ENCODE data around the gene HPS3.

HPS3 gene

DNA sequence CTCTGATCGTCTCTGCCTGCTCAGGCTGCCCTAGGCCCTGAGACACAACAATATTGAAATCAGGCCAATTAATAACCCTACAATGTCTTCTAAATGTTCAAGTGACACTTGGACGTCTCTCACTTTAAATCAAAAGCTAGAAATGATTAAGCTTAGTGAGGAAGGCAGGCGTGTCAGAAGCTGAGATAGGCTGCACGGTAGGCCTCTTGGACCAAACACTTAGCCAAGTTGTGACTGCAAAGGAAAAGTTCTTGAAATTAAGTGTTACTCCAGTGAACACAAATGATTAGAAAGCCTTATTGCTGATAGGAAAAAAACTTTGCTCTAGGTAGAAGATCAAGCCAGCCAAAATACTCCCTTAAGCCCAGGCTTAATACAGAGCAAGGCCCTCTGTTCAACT, 2.2 kb downstream of the HPS3 start:
- DNase-seq (ENCODE audit: low read depth, low spot score), result no peak
- CTCF ChIA-PET, result interaction anchor here (1.3 to 1.8 kb wide), 2 partner anchors 9 to 11 kb away, joined by 4 to 8 read pairs; no protein-coding TSS in a partner anchor
- POLR2A ChIA-PET, result interaction anchor here (0.6 kb wide), 1 partner anchor 348 kb away, joined by 3 read pairs; no protein-coding TSS in a partner anchor
- TF ChIP-seq, protein P1, sequence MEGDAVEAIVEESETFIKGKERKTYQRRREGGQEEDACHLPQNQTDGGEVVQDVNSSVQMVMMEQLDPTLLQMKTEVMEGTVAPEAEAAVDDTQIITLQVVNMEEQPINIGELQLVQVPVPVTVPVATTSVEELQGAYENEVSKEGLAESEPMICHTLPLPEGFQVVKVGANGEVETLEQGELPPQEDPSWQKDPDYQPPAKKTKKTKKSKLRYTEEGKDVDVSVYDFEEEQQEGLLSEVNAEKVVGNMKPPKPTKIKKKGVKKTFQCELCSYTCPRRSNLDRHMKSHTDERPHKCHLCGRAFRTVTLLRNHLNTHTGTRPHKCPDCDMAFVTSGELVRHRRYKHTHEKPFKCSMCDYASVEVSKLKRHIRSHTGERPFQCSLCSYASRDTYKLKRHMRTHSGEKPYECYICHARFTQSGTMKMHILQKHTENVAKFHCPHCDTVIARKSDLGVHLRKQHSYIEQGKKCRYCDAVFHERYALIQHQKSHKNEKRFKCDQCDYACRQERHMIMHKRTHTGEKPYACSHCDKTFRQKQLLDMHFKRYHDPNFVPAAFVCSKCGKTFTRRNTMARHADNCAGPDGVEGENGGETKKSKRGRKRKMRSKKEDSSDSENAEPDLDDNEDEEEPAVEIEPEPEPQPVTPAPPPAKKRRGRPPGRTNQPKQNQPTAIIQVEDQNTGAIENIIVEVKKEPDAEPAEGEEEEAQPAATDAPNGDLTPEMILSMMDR (IDR thresholded peaks at IDR 0.05; ENCODE audit: insufficient read depth, low read length, missing control alignments), result no peak
- H3K4me3 ChIP-seq (ENCODE audit: low read depth, low read length), result no peak overlapping the region

DNA sequence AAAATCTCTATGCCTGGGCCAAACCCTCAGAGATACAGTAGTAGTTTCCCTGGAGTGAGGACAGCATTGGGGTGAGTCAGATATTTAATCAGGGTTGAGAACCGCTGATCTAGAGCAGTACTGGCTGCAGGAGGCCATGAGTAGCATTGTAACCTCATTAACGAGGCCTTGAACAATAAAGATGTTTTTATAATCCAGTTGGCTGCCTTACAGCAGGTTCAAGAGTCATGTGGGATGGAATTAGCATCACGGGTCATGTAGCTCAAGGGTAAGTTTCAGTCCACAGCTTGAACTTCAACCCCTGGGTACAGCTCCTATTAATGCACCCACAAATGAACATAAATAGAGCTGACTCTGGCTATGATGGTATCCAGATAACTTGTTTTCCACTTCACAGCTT, 5.1 kb downstream of the HPS3 start:
- H3K4me3 ChIP-seq (ENCODE audit: low read depth, low read length), result no peak overlapping the region
- TF ChIP-seq, protein P1 (IDR thresholded peaks at IDR 0.05; ENCODE audit: insufficient read depth, low read length, missing control alignments), result no peak
- CTCF ChIA-PET, result interaction anchor here (1.3 to 2.0 kb wide), 2 partner anchors 14 to 179 kb away, joined by 4 to 10 read pairs; no protein-coding TSS in a partner anchor
- no peak for DNase-seq (ENCODE audit: low read depth, low spot score)
- POLR2A ChIA-PET, result no interaction called here

DNA sequence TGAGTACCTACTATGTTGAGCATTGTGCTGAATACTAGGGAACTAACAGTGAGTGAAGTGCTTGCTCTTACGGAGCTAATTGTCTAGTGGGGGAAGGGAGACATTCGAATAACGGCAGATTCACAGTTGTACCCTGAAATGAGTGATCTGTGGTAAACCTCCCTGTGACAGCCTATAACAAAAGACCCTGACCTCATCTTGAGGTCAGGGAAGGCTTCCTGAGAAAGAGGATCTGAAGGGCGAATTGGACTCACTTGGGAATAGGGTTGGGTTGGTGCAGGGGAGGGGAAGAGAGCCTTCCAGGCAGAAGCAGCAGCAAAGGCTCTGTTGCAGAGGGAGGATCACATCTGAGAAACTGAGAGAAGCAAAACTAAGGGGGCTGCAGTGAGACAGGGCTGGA, 13.2 kb downstream of the HPS3 start:
- no peak overlapping the region for H3K4me3 ChIP-seq (ENCODE audit: low read depth, low read length)
- no peak for DNase-seq (ENCODE audit: low read depth, low spot score)
- POLR2A ChIA-PET, result no interaction called here
- CTCF ChIA-PET, result interaction anchor here (0.6 kb wide), 1 partner anchor 22 kb away, joined by 3 read pairs; no protein-coding TSS in a partner anchor
- TF ChIP-seq, protein P1 (IDR thresholded peaks at IDR 0.05; ENCODE audit: insufficient read depth, low read length, missing control alignments), result no peak

DNA sequence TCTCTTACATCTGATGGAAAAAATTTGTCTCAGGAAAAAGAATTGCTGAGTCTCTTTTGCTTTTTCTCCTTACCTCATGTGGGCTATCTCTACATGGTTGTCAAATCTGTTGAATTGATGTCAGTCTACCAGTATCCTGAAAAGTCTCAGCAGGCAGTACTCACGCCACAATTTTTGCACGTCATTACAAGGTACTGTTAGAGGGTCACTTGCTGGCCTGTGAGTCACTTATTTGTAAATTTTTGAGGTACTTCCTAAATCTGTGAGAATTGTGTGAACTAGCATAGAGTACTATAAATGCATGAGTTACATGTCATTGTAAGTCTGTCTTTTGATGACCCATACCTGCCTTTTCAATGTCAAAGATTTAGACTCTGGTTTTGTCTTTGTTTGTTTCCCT, 15.9 kb downstream of the HPS3 start:
- H3K4me3 ChIP-seq (ENCODE audit: low read depth, low read length), result no peak overlapping the region
- no peak for DNase-seq (ENCODE audit: low read depth, low spot score)
- CTCF ChIA-PET, result no interaction called here
- POLR2A ChIA-PET, result no interaction called here
- TF ChIP-seq, protein P1 (IDR thresholded peaks at IDR 0.05; ENCODE audit: insufficient read depth, low read length, missing control alignments), result no peak

DNA sequence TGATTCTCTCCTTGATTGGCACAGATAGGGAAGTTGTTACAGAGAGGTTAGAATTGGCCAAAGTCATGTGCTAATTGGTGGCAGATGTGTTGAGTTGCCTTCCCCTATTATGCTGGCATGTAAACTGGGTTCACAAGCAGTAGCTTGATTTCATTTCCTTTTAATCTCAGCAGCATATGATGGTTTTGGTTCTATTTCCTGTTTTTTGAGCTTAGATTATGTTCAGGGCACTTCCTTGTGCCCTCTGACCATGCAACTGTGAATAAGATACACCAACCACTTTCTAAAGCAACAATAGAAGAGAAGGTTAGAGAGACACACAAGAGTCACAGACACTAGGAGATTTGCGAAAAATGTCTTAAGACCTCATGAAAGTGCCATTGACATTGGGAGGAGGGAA, 16.5 kb downstream of the HPS3 start:
- no peak for DNase-seq (ENCODE audit: low read depth, low spot score)
- TF ChIP-seq, protein P1 (IDR thresholded peaks at IDR 0.05; ENCODE audit: insufficient read depth, low read length, missing control alignments), result no peak
- no peak overlapping the region for H3K4me3 ChIP-seq (ENCODE audit: low read depth, low read length)
- CTCF ChIA-PET, result interaction anchor here (1.1 kb wide), 1 partner anchor 10 kb away, joined by 3 read pairs; no protein-coding TSS in a partner anchor
- POLR2A ChIA-PET, result no interaction called here

DNA sequence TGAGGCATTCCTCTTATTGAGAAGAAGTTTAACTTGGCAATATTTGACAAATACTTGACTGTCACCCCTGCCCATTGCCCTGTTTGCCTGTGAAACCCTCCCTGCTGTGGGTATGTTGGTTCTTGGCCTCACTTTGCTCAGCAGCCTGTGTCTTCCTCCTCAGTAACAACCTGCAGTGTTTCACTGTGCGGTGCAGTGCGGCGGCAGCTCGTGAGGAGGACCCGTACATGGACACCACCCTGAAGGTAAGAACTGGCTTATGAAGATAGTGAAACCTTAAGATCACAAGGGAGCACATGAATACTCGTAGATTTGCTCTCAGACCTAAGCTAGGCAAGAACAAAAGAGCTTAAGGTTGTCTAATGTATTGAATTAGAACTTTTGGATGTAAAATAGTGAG, 21.0 kb downstream of the HPS3 start:
- H3K4me3 ChIP-seq (ENCODE audit: low read depth, low read length), result no peak overlapping the region
- CTCF ChIA-PET, result no interaction called here
- TF ChIP-seq, protein P1 (IDR thresholded peaks at IDR 0.05; ENCODE audit: insufficient read depth, low read length, missing control alignments), result no peak
- POLR2A ChIA-PET, result no interaction called here
- no peak for DNase-seq (ENCODE audit: low read depth, low spot score)

Measured in AG04449 (cell line).